HCT116 (cell line): Measurements from ENCODE around the gene ZNF804B.
A peak's percentile ranks its signal among the peaks of the same experiment; 100 is the strongest.

Source experiments
- CEBPB ChIP-seq: IDR thresholded peaks from 2 replicates; pipeline ENCODE4 v1.6.1; 2012; ENCODE audit warnings: low read depth
- POLR2AphosphoS5 ChIP-seq: IDR thresholded peaks from 2 replicates; pipeline ENCODE4 v1.6.1; 2011; ENCODE audit warnings: mild to moderate bottlenecking, low read depth, low read length, moderate library complexity
- SIN3A ChIP-seq: IDR thresholded peaks from 2 replicates; pipeline ENCODE4 v1.6.1; 2012; ENCODE audit warnings: low read depth
- TF ChIP-seq, protein P1 (sequence below), 3 experiments: fragments of 200-600 bp in 1 of 3; sonication (generic) in 1 of 3; IDR thresholded peaks in 2 of 3; conservative IDR thresholded peaks in 1 of 3; 2 replicates each; pipeline ENCODE4 v1.5.1; 2012 to 2017; ENCODE audit warnings: low read depth in 2 of 3, low read length in 2 of 3, antibody characterized with exemption in 1 of 3, borderline replicate concordance in 1 of 3, control low read depth in 1 of 3, mild to moderate bottlenecking in 1 of 3, mixed read lengths in 1 of 3, mixed run types in 1 of 3, moderate library complexity in 1 of 3; ENCODE audit not compliant: insufficient read depth in 1 of 3

DNA sequence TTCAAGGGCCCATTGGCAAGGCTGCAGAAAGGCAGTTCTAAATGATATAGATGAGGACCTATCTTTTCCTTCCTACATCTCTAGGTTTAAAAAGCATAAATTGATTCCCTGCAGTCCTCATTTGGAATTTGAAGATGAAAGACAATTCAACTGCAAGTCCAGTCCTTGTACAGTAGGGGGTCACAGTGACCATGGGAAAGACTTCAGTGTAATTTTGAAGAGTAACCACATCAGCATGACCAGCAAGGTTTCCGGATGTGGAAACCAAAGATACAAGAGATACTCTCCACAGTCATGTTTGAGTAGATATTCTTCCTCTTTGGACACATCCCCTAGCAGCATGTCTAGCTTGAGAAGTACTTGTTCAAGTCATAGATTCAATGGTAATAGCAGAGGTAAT, 575.3 kb downstream of the ZNF804B start:
- TF ChIP-seq, protein P1, sequence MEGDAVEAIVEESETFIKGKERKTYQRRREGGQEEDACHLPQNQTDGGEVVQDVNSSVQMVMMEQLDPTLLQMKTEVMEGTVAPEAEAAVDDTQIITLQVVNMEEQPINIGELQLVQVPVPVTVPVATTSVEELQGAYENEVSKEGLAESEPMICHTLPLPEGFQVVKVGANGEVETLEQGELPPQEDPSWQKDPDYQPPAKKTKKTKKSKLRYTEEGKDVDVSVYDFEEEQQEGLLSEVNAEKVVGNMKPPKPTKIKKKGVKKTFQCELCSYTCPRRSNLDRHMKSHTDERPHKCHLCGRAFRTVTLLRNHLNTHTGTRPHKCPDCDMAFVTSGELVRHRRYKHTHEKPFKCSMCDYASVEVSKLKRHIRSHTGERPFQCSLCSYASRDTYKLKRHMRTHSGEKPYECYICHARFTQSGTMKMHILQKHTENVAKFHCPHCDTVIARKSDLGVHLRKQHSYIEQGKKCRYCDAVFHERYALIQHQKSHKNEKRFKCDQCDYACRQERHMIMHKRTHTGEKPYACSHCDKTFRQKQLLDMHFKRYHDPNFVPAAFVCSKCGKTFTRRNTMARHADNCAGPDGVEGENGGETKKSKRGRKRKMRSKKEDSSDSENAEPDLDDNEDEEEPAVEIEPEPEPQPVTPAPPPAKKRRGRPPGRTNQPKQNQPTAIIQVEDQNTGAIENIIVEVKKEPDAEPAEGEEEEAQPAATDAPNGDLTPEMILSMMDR (IDR thresholded peaks at IDR 0.05 in 2 of 3, conservative IDR thresholded peaks at IDR 0.05 in 1 of 3; ENCODE audit: borderline replicate concordance in 1 of 3, insufficient read depth in 1 of 3, low read depth in 2 of 3, low read length in 2 of 3) = peak in 2 of 3 experiments; percentile 3 to 33; a peak in 1 of 6 replicates
- no peak for TF ChIP-seq POLR2AphosphoS5
- TF ChIP-seq CEBPB = no peak
- no peak for TF ChIP-seq SIN3A
